Fibroblast of mammary gland (primary cell): Measurements from ENCODE around the gene TBXAS1.

Experiments
- DNase-seq: peaks from one replicate; pipeline ENCODE4 v3.0.0-alpha.2; 2010; ENCODE audit warnings: low read depth
- H3K4me3 ChIP-seq: 2 replicates; pipeline ENCODE4 v1.5.1; 2011; ENCODE audit warnings: low read depth, mild to moderate bottlenecking, low read length, moderate library complexity; ENCODE audit not compliant: control insufficient read depth
- CTCF ChIP-seq: conservative IDR thresholded peaks from 2 replicates; pipeline ENCODE4 v1.5.1; 2011; ENCODE audit warnings: low read depth, low read length, inconsistent platforms; ENCODE audit not compliant: control insufficient read depth, insufficient read depth

TBXAS1 gene

GRCh38 chr7:139829025-139829774 is at the start of gene TBXAS1:
TBXAS1 (plus strand) TSS chr7:139829264; CDS start chr7:139829391, 127 bp downstream.
- no peak within 1 kb of the TSS for H3K4me3 ChIP-seq
- DNase-seq, result no peak
- TF ChIP-seq CTCF, result no peak

- no peak for DNase-seq
- no peak overlapping the region for H3K4me3 ChIP-seq
- TF ChIP-seq CTCF, result no peak
Measured at GRCh38 chr7:139782932-139783331, 46.1 kb upstream of the TBXAS1 start.

GRCh38 chr7:139783647-139784385 is 45.2 kb upstream of the TBXAS1 start:
- no peak overlapping the region for H3K4me3 ChIP-seq
- no peak for TF ChIP-seq CTCF
- no peak for DNase-seq

GRCh38 chr7:139784648-139785047 is 44.4 kb upstream of the TBXAS1 start:
- DNase-seq, result no peak
- H3K4me3 ChIP-seq, result no peak overlapping the region
- no peak for TF ChIP-seq CTCF

- H3K4me3 ChIP-seq, result no peak overlapping the region
- no peak for TF ChIP-seq CTCF
- no peak for DNase-seq
Measured at GRCh38 chr7:139791316-139791715, 37.7 kb upstream of the TBXAS1 start.

GRCh38 chr7:139797607-139798006 is 31.5 kb upstream of the TBXAS1 start:
- TF ChIP-seq CTCF, result no peak
- DNase-seq, result no peak
- H3K4me3 ChIP-seq, result no peak overlapping the region

GRCh38 chr7:139798221-139798620 is 30.8 kb upstream of the TBXAS1 start:
- TF ChIP-seq CTCF, result no peak
- DNase-seq, result no peak
- no peak overlapping the region for H3K4me3 ChIP-seq
